Hippocampal formation (tissue), 2 donors: ENCODE measurements around the gene CD44.
"Not testable (repeated sequence)": the region's sequence is repeated elsewhere in the genome, so short reads cannot be mapped to it uniquely, and the experiment has no call there.

Experiments
- DNase-seq, 2 donors: peaks; one replicate each; lab custom pipeline; 2025; lab: John Stamatoyannopoulos, UW

The CD44 gene

GRCh38 chr11:35138943-35139721 lies at the start of gene CD44:
TSS of gene CD44 (plus strand) at chr11:35139171. CDS start at chr11:35139304, 133 bp downstream.
- DNase-seq = no peak

- no peak for DNase-seq
Measured at GRCh38 chr11:35089666-35090065, 49.3 kb upstream of the CD44 start.

GRCh38 chr11:35090125-35090524 lies 48.8 kb upstream of the CD44 start:
- no peak for DNase-seq

DNA sequence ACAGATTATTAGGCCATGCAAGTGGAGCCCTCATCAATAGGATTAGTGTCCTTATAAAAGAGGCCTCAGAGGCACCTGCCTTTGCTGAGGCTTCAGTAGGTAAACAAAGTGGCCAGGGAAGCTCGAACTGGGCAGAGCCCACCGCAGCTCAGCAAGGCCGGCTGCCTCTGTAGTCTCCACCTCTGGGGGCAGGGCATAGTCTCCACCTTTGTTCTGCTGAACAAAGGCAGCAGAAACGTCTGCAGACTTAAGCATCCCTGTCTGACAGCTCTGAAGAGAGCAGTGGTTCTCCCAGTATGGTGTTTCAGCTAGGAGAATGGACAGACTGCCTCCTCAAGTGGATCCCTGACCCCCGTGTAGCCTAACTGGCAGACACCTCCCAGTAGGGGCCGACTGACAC lies 48.0 kb upstream of the CD44 start:
- not testable (repeated sequence) for DNase-seq

DNA sequence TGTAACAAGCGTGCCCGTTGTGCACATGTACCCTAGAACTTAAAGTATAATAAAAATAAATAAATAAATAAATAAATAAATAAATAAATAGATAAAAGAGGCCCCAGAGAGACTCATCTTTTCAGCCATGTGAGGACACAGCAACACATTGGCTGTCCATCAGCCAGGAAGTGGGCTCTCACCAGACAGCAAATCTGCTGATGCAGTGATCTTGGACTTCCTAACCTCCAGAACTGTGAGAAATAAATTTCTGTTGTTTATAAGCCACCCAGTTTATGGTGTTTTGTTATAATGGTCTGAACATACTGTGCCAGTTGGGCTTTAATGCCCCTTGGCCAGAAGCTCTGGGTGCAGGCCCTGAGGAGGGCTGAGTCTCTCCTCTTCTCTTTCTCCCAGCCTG lies 42.2 kb upstream of the CD44 start:
- no peak for DNase-seq

DNA sequence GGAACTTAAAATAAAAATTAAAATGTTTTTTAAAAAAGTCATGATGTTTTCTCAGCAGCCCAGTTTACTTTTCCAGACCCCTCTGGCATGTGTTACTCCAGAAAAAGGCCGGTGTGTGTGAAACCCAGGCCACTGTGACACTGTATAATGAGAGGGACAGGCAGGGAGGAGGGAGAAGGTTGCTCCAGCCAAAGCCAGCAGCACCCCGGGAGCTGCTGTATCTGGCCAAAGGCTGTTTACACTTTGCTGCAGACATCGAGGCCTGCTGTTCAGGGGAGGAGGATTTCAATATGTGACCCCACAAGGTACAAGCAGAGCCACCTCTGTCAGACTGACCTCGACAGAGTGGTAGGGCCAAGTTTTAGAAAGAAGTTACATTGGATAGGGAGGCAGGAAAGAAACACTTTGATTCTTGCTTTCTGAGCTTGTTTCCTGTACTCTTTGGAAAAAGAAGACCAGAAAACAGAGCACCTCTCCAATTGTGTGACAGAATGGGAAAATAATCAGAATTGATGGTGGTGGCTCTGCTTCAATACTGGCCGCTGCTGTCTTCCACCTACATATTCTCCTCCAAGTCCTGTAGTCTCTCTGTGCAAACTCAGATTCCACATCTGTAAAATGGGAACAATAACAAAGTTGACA lies 41.0 kb upstream of the CD44 start:
- DNase-seq = no peak

- DNase-seq = no peak
Measured at GRCh38 chr11:35098855-35099254, 40.1 kb upstream of the CD44 start.

GRCh38 chr11:35099278-35100012 lies 39.5 kb upstream of the CD44 start:
- DNase-seq = no peak

GRCh38 chr11:35100013-35100383 lies 39.0 kb upstream of the CD44 start:
- DNase-seq = no peak

GRCh38 chr11:35101223-35101622 lies 37.7 kb upstream of the CD44 start:
- no peak for DNase-seq

DNA sequence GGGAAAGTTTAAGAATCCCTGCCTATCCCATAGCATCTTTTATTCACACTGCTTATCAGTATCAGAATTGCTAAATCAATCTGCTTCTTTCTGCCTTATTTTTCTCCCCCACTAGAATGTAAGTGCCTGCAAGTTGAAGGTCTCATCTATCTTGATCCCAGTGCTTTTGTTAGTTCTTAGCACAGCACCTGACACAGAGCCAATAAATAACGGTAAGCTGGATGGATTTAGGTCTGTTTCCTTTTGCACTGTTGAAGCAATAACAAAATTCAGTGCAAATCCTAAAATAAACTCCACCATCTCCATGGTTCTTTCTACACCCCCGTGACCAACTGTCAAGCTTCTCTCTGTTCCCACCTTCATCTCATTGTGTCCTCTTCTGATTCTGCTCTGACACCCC lies 36.7 kb upstream of the CD44 start:
- DNase-seq = no peak

DNA sequence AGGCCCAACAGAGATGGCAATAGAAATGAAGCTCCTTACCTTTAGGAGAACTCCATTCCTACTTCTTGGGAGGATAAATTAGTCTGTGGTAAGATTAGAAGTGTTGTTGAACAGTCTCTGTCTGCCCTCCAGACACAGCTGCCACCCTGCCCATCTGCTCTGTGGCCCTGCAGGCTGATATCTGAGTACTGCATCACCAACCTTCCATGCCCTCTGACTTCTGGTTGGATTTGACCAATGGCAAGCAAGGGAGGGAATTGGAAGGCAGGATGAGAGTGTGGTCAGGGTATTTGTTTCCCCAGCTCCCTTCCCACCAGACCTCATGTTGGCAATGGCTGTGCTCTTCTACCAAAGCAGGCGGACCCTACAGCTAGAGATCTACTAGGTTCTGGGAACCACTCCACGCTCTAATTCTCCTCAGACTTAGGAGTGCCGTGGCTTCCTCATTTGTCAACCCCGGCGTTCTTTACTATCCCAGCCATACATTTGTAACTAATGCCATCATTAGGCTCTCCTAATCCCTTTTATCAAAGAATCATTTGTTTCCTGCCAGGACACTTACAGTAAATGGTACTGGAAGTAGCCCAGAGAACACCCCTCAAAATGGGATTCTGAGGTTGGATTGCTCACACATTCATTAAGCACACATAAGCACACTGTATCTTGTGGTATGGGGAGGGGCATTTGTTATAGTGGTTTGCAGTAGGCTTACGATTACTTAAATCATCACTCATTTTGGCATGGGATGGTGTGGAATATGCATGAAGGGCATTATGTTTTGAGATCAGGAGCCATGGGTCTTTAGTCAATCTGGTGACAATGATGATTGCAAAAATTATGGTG lies 35.4 kb upstream of the CD44 start:
- DNase-seq = no peak

- no peak for DNase-seq
Measured at GRCh38 chr11:35104655-35105054, 34.3 kb upstream of the CD44 start.

DNA sequence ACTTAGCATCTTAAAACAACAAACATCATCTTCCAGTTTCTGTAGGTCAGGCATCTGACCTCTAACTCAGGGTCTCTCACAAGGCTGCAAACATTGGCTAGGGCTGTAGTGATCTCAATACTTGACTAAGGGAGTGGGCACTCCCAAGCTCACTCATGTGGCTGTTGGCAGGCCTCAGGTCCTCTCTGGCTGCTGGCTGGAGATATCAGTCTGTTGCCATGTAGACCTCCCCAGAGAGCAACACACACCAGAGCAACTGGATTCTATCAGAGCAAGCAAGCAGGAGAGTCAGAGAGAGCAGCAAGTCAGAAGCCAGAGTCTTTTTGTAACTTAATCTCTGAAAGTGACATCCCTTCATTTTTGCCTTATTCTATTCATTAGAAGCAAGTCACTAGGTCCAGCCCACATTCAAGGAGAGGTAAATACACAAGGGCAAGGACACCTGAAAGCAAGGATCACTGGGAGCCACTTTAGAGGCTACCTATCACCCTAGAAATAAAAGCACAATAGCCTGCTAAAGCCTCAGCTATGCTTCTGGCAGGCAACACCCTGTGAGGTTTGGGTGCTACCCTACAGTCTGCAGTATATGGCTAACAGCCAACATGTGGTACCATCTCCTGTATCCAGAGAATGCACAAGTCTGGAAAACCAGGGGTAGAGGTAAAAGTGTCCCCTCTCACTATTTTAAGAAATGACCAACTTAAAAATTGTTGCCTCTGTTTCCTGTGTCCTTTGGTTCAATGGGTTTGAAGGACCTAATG lies 33.5 kb upstream of the CD44 start:
- no peak for DNase-seq

GRCh38 chr11:35106595-35106994 lies 32.4 kb upstream of the CD44 start:
- DNase-seq = no peak

DNA sequence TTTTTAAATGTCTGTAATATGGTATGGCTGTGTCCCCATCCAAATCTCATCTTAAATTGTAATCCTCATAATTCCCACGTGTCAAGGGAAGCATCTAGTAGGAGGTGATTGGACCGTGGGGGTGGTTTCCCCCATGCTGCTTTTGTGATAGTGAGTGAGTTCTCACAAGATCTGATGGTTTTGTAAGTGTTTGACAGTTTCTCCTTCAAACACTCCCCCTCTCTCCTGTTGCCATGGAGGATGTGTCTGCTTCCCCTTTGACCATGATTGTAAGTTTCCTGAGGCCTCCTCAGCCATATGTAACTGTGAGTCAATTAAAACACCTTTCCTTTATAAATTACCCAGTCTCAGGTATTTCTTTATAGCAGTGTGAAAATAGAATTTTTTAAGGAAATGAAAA lies 31.1 kb upstream of the CD44 start:
- DNase-seq = no peak

DNA sequence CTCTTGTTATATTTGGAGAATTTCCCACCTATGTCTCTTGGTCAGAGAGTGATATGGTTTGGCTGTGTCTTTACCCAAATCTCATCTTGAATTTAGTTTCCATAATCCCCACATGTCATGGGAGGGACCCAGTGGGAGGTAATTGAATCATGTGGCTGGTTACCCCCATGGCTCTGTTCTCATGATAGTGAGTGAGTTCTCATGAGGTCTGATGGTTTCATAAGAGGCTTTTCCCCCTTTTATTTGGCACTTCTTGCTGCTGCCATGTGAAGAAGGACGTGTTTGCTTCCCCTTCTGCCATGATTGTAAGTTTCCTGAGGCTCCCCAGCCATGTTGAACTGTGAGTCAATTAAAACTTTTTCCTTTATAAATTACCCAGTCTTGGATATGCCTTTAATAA lies 30.6 kb upstream of the CD44 start:
- not testable (repeated sequence) for DNase-seq

DNA sequence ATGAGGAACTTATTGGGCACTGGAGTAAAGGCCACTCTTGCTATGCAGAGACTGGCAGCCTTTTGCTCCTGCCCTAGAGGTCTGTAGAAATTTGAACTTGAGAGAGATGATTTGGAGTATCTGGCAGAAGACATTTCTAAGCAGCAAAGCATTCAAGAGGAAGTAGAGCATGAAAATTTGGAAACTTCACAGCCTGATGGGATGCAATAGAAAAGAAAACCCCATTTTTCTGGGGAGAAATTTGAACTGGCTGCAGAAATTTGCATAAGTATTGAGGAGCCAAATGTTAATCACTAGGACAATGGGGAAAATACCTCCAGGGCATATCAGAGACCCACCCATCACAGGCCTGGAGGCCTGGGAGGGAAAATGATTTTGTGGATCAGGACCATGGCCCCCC lies 29.9 kb upstream of the CD44 start:
- DNase-seq = no peak

DNA sequence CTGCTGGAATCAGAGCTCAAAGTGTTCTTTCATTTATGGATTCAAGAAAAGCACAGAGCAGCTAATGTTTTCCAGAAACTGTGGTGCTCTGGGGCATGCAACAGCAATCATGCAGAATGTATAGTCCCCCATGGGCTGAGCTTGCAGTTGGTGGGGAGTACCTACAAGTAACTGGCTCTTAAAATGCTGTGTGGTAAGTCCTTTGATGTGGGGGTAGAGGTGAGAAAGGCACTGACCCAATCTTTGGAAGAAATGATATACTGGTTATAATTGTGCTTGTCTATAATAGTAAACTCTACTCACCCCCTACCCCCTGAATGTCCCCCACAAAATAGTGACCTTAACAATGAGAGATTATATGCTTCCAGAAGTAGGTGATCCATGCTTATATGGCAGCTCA lies 29.1 kb upstream of the CD44 start:
- no peak for DNase-seq

- no peak for DNase-seq
Measured at GRCh38 chr11:35111161-35112055, 27.6 kb upstream of the CD44 start.
